Epithelial cell of esophagus (primary cell): ENCODE data around the gene METTL1.

Experiments used
- DNase-seq: peaks from one replicate; pipeline ENCODE4 v3.0.0; 2010; ENCODE audit warnings: low read depth
- H3K4me3 ChIP-seq: 2 replicates; pipeline ENCODE4 v1.5.1; 2011; ENCODE audit warnings: mild to moderate bottlenecking, low read length, control low read depth
- TF ChIP-seq, protein P1 (sequence below): IDR thresholded peaks from 2 replicates; pipeline ENCODE4 v1.5.1; 2011; ENCODE audit warnings: low read depth, mild to moderate bottlenecking, low read length, control low read depth, inconsistent platforms; ENCODE audit not compliant: insufficient read depth; ENCODE audit errors: missing control alignments

Gene METTL1

DNA sequence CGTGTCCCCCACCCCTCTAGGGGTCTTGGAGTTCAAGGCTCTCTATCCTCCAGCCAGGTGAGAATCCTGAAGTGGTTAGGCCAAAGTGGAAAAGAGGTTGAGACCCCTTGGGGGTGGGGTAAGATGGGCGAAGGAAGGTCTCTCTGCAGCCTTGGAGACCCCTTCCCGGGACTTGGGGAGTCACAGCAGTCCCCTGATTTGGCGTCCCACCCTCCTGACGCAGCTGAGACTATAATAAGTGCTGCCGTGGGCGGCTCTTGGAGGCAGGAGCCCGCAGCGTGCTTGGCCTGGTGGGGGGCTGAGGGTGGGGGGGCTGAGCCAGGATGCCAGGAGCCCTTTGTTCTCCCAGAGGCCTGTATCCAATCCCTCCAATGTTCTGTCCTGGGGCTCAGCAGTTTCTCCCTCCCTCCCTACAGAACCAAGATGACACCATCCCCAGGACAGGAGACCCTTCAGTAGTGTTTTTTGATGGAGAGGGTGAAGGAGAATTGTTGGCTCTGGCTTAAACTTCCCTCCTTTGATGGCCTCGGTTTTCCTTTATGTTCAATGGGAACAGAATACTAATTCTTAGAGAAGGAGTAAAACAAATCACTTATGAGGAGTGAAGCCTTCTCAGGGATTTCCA, 31.9 kb downstream of the METTL1 start:
- TF ChIP-seq, protein P1, sequence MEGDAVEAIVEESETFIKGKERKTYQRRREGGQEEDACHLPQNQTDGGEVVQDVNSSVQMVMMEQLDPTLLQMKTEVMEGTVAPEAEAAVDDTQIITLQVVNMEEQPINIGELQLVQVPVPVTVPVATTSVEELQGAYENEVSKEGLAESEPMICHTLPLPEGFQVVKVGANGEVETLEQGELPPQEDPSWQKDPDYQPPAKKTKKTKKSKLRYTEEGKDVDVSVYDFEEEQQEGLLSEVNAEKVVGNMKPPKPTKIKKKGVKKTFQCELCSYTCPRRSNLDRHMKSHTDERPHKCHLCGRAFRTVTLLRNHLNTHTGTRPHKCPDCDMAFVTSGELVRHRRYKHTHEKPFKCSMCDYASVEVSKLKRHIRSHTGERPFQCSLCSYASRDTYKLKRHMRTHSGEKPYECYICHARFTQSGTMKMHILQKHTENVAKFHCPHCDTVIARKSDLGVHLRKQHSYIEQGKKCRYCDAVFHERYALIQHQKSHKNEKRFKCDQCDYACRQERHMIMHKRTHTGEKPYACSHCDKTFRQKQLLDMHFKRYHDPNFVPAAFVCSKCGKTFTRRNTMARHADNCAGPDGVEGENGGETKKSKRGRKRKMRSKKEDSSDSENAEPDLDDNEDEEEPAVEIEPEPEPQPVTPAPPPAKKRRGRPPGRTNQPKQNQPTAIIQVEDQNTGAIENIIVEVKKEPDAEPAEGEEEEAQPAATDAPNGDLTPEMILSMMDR: no peak
- H3K4me3 ChIP-seq: no peak overlapping the region
- DNase-seq: no peak

DNA sequence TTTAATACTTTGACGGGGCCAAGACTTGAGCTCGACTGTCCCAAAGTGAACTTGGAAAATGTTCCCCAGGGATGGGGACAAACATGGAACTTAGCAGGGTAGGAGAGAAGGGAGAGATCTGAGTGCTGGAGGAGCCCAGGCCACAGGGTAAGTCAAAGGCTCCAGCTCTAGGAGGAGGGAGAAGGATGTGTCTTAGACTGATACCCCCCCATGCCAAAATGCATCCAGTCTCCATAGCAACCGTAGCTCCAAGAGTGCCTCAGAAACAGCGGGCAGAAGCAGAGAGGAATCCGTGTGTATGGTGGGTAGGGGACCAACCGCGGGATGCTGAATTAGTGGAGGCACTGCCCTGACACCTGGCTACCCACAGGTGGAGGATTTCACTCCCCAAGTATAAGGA, 32.5 kb downstream of the METTL1 start:
- DNase-seq: no peak
- H3K4me3 ChIP-seq: no peak overlapping the region
- TF ChIP-seq, protein P1: no peak

DNA sequence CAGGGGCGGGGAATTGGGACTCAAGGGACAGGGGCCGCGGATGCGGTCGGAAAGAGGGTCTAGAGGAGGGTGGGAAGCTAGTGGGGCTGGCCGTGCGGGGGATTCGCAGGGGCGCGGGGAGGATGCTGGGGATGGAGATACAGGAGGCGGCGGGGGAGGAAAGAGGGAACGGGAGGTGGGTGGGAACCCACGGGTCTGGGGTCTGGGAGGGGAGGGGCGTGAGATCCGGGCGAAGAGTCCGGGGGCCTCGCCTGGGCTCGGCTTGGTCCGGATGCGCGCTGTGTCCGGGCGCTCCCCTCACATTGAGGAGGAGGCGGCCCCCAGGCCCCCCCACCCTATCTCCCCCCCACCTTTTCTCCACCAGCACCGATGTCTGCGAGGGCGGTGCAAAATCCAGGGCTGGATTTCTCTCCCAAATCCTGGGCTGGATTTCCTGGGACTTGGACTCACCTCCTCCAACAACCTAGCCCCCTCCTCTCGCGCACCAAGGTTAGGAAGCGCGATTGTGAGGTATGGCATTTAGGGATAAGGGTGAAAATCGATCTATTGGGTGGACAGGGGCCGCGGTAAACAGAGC, 33.2 kb downstream of the METTL1 start, which contains the start of gene AGAP2:
Gene AGAP2, minus strand, starts transcription at position 82 of the 577 bp plus-strand sequence. CDS start 496 bp downstream, outside the sequence.
- no peak for DNase-seq
- no peak within 1 kb of the TSS for H3K4me3 ChIP-seq
- TF ChIP-seq, protein P1: no peak

DNA sequence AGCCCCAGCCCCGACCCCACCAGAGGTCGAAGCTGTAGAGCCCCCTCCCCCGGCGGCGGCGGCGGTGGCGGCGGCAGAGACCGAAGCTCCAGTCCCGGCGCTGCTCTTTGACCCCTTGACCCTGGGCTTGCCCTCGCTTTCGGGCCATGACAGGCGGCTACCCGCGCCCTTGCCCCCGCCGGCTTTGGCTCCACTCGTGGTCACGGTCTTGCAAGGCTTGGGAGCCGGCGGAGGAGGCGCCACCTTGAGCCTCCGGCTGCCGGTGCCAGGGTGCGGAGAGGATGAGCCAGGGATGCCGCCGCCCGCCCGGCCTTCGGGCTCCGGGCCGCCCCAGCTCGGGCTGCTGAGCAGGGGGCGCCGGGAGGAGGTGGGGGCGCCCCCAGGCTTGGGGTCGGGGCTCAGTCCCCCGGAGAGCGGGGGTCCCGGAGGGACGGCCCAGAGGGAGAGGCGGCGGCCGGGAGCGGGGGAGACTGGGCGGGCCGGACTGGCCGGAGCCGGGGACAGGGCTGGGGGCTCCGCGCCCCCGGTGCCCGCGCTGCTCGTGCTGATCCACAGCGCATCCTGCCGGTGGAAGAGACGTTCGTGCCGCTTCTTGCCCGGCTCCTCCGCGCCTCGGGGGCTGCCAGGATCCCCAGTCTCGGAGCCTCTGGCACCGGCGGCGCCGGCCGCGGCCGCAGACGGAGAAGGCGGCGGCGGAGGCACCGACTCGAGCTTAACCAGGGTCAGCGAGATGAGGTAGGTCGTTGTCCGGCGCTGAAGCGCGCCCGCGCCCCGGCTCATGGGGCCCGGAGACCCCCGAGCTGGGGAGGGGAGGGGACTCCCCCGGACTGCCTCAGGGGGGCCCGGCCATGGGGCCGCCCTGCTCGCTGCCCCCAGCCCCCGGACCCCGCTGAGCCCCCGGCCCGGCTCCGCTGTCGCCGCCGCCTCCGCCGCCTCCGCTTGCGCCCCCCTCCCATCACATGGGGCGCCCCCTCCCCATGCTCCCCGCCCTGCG, 34.1 kb downstream of the METTL1 start:
- TF ChIP-seq, protein P1: peak; percentile 16
- DNase-seq: no peak
- H3K4me3 ChIP-seq: no peak overlapping the region

DNA sequence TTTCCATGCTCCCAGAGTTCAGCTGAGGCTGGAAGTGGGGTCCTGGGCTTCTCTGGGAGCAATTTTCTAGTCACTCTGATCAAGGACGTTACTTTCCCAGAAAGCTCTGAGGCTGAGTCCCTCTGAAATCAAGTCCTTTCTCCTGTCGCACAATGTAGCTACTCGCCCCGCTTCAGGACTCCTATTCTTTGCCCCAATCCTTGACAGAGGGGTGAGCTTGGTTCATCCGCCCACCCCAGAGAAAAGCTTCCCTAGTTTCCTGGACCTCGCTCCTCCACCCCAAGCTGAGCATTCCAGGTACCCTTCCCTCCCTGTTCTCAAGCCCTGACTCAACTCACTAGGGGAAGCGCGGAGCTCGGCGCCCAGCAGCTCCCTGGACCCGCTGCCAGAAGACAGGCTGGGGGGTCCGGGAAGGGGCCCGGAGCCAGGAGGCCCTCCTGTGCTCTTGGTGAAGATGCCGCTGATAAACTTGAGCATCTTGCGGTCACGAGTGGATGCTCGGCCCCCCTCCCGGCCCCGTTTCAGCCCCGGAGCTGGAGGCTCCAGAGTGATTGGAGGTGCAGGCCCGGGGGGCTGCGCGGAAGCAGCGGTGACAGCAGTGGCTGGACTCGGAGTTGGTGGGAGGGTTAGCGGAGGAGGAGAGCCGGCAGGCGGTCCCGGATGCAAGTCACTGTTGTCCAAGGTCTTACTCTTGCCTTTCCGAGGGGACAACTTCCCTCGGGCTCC, 35.0 kb downstream of the METTL1 start:
- no peak for DNase-seq
- TF ChIP-seq, protein P1: no peak
- no peak overlapping the region for H3K4me3 ChIP-seq

DNA sequence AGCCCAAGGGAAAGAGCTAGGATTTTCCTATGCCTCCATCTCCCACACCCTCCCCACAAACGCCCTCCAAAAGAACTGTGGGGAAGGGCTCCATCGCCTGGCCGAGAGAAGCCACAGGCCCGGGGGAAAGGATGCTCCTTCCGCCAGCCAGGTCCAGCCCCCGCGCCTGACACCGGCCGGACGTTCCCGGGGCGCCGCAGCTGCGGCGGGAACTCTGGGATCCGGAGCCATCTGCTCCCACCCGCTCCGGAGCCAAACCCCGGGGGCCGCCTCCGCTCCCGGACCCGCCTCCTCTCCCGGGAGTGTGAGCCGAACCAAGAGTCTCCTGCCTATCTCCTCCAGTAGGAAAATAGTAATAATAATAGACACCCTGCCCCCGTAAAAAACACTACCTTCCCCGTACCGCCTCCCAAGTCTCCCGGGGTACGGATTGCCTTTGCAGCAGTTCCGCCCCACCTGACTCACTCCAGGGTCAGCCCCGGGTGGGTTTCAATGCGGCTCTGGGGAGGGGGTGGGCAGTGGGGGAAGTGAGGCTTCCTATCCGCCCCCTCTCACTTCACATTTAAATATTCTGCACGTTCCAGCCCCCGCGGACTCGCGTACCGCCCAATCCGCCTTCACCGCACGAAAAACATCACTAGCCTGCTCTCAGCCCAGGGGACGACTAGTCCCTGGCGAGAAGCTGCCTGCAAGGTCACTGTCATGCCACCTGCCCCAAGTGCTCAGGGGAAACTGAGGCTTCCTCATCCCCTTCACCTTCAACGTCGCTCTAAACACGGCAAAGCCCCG, 35.8 kb downstream of the METTL1 start:
- TF ChIP-seq, protein P1: peak; percentile 21
- no peak for DNase-seq
- no peak overlapping the region for H3K4me3 ChIP-seq
